K562 (cell line): ENCODE results near the gene CCDC136. TPM values are rescaled to one million over a fixed set of nuclear protein-coding genes. Genes with fewer than 3 reads are reported as not detected.

Experiments used
- CBFA2T3 ChIP-seq: fragments of 450-650 bp; IDR thresholded peaks from 2 replicates; pipeline ENCODE4 v1.6.1; 2017
- HOXB6 ChIP-seq: fragments of 250-450 bp; sonication (Bioruptor Pico); IDR thresholded peaks from 2 replicates; pipeline ENCODE4 v1.5.1; 2022; ENCODE audit warnings: mild to moderate bottlenecking, borderline replicate concordance
- MYC ChIP-seq, 2 experiments: fragments of 250-450 bp in 1 of 2; sonication (Bioruptor Pico) in 1 of 2; IDR thresholded peaks; 2 replicates each; pipeline versions ENCODE4 v1.5.1 to v1.6.1; 2012 to 2021; ENCODE audit warnings: low read depth in 2 of 2, borderline replicate concordance in 1 of 2, improper control_type of control experiment in 1 of 2, low read length in 1 of 2, mild to moderate bottlenecking in 1 of 2, moderate library complexity in 1 of 2
- POLR2G ChIP-seq: fragments of 200-400 bp; formaldehyde crosslinking; IDR thresholded peaks from 2 replicates; pipeline ENCODE4 v1.6.1; 2017; ENCODE audit warnings: low read depth, mild to moderate bottlenecking, antibody characterized with exemption, low read length, moderate library complexity
- POU5F1 ChIP-seq: fragments of 150-350 bp; IDR thresholded peaks from 2 replicates; pipeline ENCODE4 v1.6.1; 2014; ENCODE audit warnings: borderline replicate concordance, low read length, low read depth, mild to moderate bottlenecking; ENCODE audit not compliant: partially characterized antibody
- PRDM10 ChIP-seq: fragments of 450-650 bp; IDR thresholded peaks from 2 replicates; pipeline ENCODE4 v1.6.1; 2018; ENCODE audit not compliant: partially characterized antibody
- RBM22 ChIP-seq: fragments of 200-400 bp; formaldehyde crosslinking; IDR thresholded peaks from 2 replicates; pipeline ENCODE4 v1.6.1; 2018; ENCODE audit warnings: low read length, low read depth; ENCODE audit not compliant: poor library complexity, severe bottlenecking
- SMAD4 ChIP-seq: fragments of 250-450 bp; sonication (Bioruptor Pico); conservative IDR thresholded peaks from 2 replicates; pipeline ENCODE4 v1.8.0; 2021; ENCODE audit warnings: inconsistent platforms, mild to moderate bottlenecking, moderate library complexity
- SPI1 ChIP-seq: IDR thresholded peaks from 2 replicates; pipeline ENCODE4 v1.6.1; 2011; ENCODE audit warnings: low read depth, low read length, control low read depth, borderline replicate concordance
- ZBTB11 ChIP-seq, 3 experiments: fragments of 200-800 bp in 1 of 3; fragments of 250-450 bp in 1 of 3; fragments of 450-650 bp in 1 of 3; sonication (Bioruptor Pico) in 1 of 3; sonication (Bioruptor generic) in 1 of 3; formaldehyde crosslinking in 1 of 3; IDR thresholded peaks; 2 replicates each; pipeline versions ENCODE4 v1.6.1 to v1.8.0; 2016 to 2022; ENCODE audit warnings: mild to moderate bottlenecking in 2 of 3, missing genetic modification characterization in 2 of 3, missing compliant biosample characterization in 1 of 3, moderate library complexity in 1 of 3
- ZBTB26 ChIP-seq: fragments of 450-650 bp; formaldehyde crosslinking; IDR thresholded peaks from 2 replicates; pipeline ENCODE4 v1.4.0; 2022; ENCODE audit warnings: missing genetic modification characterization
- ZNF316 ChIP-seq: fragments of 450-650 bp; IDR thresholded peaks from 2 replicates; pipeline ENCODE4 v1.6.1; 2016
- ZNF740 ChIP-seq, 3 experiments: fragments of 200-800 bp in 1 of 3; sonication (Bioruptor generic) in 1 of 3; sonication (generic) in 1 of 3; formaldehyde crosslinking in 1 of 3; IDR thresholded peaks; 2 replicates each; pipeline versions ENCODE4 v1.6.1 to v1.8.0; 2016 to 2022; ENCODE audit warnings: mild to moderate bottlenecking in 2 of 3, missing compliant biosample characterization in 2 of 3, missing genetic modification characterization in 2 of 3, missing genetic modification reagents in 1 of 3
- polyA plus RNA-seq, 8 experiments: library from polyadenylated mRNA; depleted of rRNA in 4 of 8; stranded (reverse) in 5 of 8; unstranded in 3 of 8; fragments of >200 nt; fragmentation: Nextera tagmentation in 2 of 8; fragmentation: Illumina TruSeq in 1 of 8; extraction: Ambion mirVana in 2 of 8; extraction: Trizol in 1 of 8; gene quantifications; 2 replicates each; pipeline versions ENCODE4 v1.2.1 to v1.2.3, GENCODE V29; 2011 to 2014; ENCODE audit warnings: inconsistent platforms in 1 of 8, missing spikeins in 1 of 8
- total RNA-seq, 7 experiments: library from RNA; depleted of rRNA in 6 of 7; stranded (reverse); fragments of >200 nt in 6 of 7; fragmentation: Illumina TruSeq in 2 of 7; extraction: Trizol in 2 of 7; gene quantifications; 2 replicates each; pipeline versions ENCODE4 v1.2.1 to v1.2.3, GENCODE V29; 2011 to 2021; ENCODE audit warnings: low replicate concordance in 1 of 7

CCDC136 gene
- total and polyA plus RNA-seq, 9 of the 15 experiments (the other 6 are each of a cell fraction or from before 2014, with no cell fraction given): 2.4 to 40.8 (median 26.5) TPM

- TF ChIP-seq RBM22 (peak; percentile 80), ZBTB26 (CRISPR knock-in tag) (0 out of 2 replicates have a peak, but pooled peaks have one; percentile 78), HOXB6 (CRISPR knock-in tag) (no peak), ZNF316 (no peak), ZBTB11 (CRISPR knock-in tag; IDR thresholded peaks at IDR 0.05) (no peak), CBFA2T3 (0 out of 2 replicates have a peak, but pooled peaks have one; percentile 4), PRDM10 (peak; percentile 18), SPI1 (no peak), MYC (IDR thresholded peaks at IDR 0.05; ENCODE audit: low read depth, low read length) (no peak), MYC (CRISPR knock-in tag; IDR thresholded peaks at IDR 0.05; ENCODE audit: borderline replicate concordance, low read depth) (0 out of 2 replicates have a peak, but pooled peaks have one; percentile 27), ZNF740 (CRISPR knock-in tag; IDR thresholded peaks at IDR 0.05) (0 out of 2 replicates have a peak, but pooled peaks have one; percentile 40), ZNF740 (tag; IDR thresholded peaks at IDR 0.05) (0 out of 4 replicates have a peak, but pooled peaks of 1 of the 2 experiments have one; percentile 31), POU5F1 (peak; percentile 8), SMAD4 (CRISPR knock-in tag) (peak; percentile 14; the same call in 1 of the 2 replicates), POLR2G (peak; percentile 72)
These were observed 66.8 kb downstream of the CCDC136 start (continued) for GRCh38 chr7:128858380-128859231.
